ENCODE data around the gene ST6GALNAC4.

DNA sequence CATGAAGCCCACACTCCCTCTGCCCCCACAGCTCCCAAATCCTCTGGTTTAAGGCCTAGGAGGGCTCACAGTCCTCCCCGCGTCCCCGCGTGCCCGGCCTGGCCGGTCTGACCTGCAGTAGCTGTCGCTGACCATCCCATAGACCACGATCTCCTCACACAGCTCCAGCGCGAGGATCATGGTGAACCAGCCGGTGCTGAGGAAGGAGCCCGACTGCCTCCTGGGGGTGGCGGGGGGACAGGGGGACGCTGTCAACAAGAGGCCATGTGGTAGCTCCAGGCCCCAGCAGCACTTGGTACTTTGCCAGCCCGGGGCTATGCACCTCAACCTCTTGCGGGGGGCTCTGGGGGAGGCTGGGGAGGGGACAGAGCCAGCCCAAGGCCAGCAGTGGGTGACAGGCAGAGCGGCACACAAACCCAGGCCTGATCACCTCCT is 7.0 kb downstream of the ST6GALNAC4 start:
- TF ChIP-seq SIN3A (IDR thresholded peaks at IDR 0.05; ENCODE audit: borderline replicate concordance, insufficient read depth, low read length) (no peak), TAF1 (IDR thresholded peaks at IDR 0.05; ENCODE audit: borderline replicate concordance, insufficient read depth, low read length) (no peak), POLR2AphosphoS5 (IDR thresholded peaks at IDR 0.05; ENCODE audit: low read depth, low read length) (no peak)
- TF ChIP-seq, protein P1, sequence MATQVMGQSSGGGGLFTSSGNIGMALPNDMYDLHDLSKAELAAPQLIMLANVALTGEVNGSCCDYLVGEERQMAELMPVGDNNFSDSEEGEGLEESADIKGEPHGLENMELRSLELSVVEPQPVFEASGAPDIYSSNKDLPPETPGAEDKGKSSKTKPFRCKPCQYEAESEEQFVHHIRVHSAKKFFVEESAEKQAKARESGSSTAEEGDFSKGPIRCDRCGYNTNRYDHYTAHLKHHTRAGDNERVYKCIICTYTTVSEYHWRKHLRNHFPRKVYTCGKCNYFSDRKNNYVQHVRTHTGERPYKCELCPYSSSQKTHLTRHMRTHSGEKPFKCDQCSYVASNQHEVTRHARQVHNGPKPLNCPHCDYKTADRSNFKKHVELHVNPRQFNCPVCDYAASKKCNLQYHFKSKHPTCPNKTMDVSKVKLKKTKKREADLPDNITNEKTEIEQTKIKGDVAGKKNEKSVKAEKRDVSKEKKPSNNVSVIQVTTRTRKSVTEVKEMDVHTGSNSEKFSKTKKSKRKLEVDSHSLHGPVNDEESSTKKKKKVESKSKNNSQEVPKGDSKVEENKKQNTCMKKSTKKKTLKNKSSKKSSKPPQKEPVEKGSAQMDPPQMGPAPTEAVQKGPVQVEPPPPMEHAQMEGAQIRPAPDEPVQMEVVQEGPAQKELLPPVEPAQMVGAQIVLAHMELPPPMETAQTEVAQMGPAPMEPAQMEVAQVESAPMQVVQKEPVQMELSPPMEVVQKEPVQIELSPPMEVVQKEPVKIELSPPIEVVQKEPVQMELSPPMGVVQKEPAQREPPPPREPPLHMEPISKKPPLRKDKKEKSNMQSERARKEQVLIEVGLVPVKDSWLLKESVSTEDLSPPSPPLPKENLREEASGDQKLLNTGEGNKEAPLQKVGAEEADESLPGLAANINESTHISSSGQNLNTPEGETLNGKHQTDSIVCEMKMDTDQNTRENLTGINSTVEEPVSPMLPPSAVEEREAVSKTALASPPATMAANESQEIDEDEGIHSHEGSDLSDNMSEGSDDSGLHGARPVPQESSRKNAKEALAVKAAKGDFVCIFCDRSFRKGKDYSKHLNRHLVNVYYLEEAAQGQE (IDR thresholded peaks at IDR 0.05; ENCODE audit: insufficient read depth in 1 of 2, low read depth in 2 of 2, low read length in 2 of 2), result no peak

Data from PFSK-1 (cell line).